Lung (tissue), 12 donors: Measurements from ENCODE around the gene ODAD2. TPM values are rescaled to one million over a fixed set of nuclear protein-coding genes. Genes with fewer than 3 reads are reported as not detected.
"Not testable (repeated sequence)": the region's sequence is repeated elsewhere in the genome, so short reads cannot be mapped to it uniquely, and the experiment has no call there.

Experiments
- ATAC-seq: fragments of 200-7000 bp; cut with Tn5 transposase; one replicate; pipeline ENCODE4 v1.9.1; 2020; ENCODE audit warnings: moderate number of reproducible peaks; ENCODE audit not compliant: insufficient read depth, low FRiP score
- DNase-seq, 3 donors: peaks; one replicate each; pipeline ENCODE4 v3.0.0-alpha.2; 2013 to 2017
- H3K27ac ChIP-seq, 2 donors: one replicate each; pipeline ENCODE4 v1.5.1; 2013; ENCODE audit warnings: mild to moderate bottlenecking in 2 of 2, moderate library complexity in 2 of 2, control low read depth in 1 of 2, inconsistent platforms in 1 of 2, low read depth in 1 of 2, low read length in 1 of 2
- H3K27me3 ChIP-seq, 3 donors: one replicate each; pipeline ENCODE4 v1.5.1; 2013; ENCODE audit warnings: low read length in 2 of 3; ENCODE audit not compliant: control insufficient read depth in 3 of 3, insufficient read depth in 3 of 3
- H3K36me3 ChIP-seq, 4 donors: one replicate each; pipeline ENCODE4 v1.5.1; 2013; ENCODE audit warnings: low read length in 4 of 4, mild to moderate bottlenecking in 1 of 4, moderate library complexity in 1 of 4; ENCODE audit not compliant: control insufficient read depth in 4 of 4, insufficient read depth in 4 of 4
- H3K4me1 ChIP-seq, 5 donors: one replicate each; pipeline ENCODE4 v1.5.1; 2013; ENCODE audit warnings: low read length in 5 of 5, mild to moderate bottlenecking in 2 of 5, moderate library complexity in 1 of 5; ENCODE audit not compliant: control insufficient read depth in 5 of 5, insufficient read depth in 5 of 5
- H3K4me3 ChIP-seq: one replicate; pipeline ENCODE4 v1.5.1; 2013; ENCODE audit warnings: mild to moderate bottlenecking, control low read depth, moderate library complexity
- H3K9ac ChIP-seq, 2 donors: one replicate each; pipeline ENCODE4 v1.5.1; 2013; ENCODE audit warnings: low read length in 2 of 2, control low read depth in 1 of 2; ENCODE audit not compliant: insufficient read depth in 1 of 2
- H3K9me3 ChIP-seq, 4 donors: one replicate each; pipeline ENCODE4 v1.5.1; 2013; ENCODE audit warnings: low read length in 3 of 4, mild to moderate bottlenecking in 1 of 4, moderate library complexity in 1 of 4; ENCODE audit not compliant: control insufficient read depth in 4 of 4, insufficient read depth in 3 of 4
- WGBS, 2 donors: extraction: QIAGEN DNeasy Blood & Tissue Kit; methylation state at CpG; one replicate each; pipeline ENCODE4 v1.1.7; 2013; 5-methylcytosine and 5-hydroxymethylcytosine counted together
- polyA plus RNA-seq, 2 donors: library from polyadenylated mRNA; stranded (reverse); fragments of 200-250 nt; gene quantifications; one replicate each; pipeline ENCODE4 v1.2.1, GENCODE V29; 2013
- total RNA-seq, 2 donors: library from RNA; depleted of rRNA in 1 of 2; stranded (reverse); fragments of >200 nt in 1 of 2; gene quantifications; one replicate each; pipeline ENCODE4 v1.2.1, GENCODE V29; 2014 to 2021
- TF ChIP-seq, protein P1 (sequence below): IDR thresholded peaks from 2 replicates; pipeline ENCODE4 v1.5.1; 2012; ENCODE audit warnings: mild to moderate bottlenecking; ENCODE audit errors: control extremely low read depth, extremely low read depth
- donor health status: control.
- donor health status: control.
- donor health status: Bipolar disorder and iron deficiency.
- donor health status: healthy.
- donor health status: DM: yes; HTN: yes; CAD: no.

ODAD2 gene
- total and polyA plus RNA-seq, 4 donors, result 1.8 to 16.6 (median 7.6) TPM

DNA sequence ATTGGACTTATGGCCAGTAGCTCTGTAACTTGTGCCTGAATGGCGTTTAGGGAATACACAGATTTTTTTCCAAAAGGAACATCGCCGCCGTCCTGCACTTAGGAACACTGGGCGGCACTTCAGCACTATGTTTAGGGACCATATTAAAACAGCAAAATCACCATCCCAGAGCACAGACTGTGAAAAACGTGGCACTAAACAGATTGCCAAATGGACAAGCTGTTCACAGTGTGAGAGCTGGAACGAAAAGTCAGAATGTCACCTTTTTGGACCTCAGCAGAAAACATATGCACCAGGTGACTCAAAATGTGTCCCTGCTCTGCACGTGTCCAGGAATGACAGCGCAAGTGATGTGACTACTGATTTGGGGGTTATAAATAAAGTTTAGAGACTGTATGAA, 87.9 kb downstream of the ODAD2 start:
- Histone ChIP-seq H3K36me3 (peaks cover 0 to 3% (median 0%) of the 10 kb centered on the region in 4 donors), H3K9ac (no peak overlapping the region), H3K9me3 (peaks cover 0 to 5% (median 0%) of the 10 kb centered on the region in 4 donors), H3K27ac (no peak overlapping the region), H3K4me1 (peaks cover 0 to 25% (median 0%) of the 10 kb centered on the region in 5 donors), H3K27me3 (no peaks in the 10 kb centered on the region), H3K4me3 (no peak overlapping the region)
- TF ChIP-seq, protein P1, sequence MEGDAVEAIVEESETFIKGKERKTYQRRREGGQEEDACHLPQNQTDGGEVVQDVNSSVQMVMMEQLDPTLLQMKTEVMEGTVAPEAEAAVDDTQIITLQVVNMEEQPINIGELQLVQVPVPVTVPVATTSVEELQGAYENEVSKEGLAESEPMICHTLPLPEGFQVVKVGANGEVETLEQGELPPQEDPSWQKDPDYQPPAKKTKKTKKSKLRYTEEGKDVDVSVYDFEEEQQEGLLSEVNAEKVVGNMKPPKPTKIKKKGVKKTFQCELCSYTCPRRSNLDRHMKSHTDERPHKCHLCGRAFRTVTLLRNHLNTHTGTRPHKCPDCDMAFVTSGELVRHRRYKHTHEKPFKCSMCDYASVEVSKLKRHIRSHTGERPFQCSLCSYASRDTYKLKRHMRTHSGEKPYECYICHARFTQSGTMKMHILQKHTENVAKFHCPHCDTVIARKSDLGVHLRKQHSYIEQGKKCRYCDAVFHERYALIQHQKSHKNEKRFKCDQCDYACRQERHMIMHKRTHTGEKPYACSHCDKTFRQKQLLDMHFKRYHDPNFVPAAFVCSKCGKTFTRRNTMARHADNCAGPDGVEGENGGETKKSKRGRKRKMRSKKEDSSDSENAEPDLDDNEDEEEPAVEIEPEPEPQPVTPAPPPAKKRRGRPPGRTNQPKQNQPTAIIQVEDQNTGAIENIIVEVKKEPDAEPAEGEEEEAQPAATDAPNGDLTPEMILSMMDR, result no peak
- no peak for ATAC-seq
- peak in 2 of 3 donors; percentile 38 to 59 for DNase-seq
- 65 to 81% methylated on average over 9 of the region's 9 CpGs for WGBS, 2 donors

DNA sequence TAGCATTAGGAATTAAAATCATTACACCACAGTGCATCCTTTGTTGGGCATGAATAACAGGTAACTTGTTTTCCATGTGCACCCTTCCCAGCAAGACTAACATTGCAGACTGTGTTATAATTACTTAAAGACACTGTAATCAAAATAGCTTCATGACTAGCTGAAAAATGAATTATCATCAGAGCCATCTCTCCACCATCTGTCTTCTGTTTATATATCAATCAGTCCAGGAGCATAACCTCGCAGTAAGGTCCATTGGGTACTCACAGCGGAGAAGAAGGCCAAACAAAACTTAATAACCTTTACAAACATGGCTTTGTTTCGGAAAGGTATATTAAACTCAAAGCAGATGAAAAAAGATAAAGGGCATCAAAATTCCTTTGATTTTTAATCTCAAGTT, 90.6 kb downstream of the ODAD2 start:
- TF ChIP-seq, protein P1, result no peak
- ATAC-seq (no peak), DNase-seq (no peak)
- Histone ChIP-seq H3K9ac (no peak overlapping the region), H3K9me3 (peaks cover 0 to 4% (median 2%) of the 10 kb centered on the region in 4 donors), H3K27me3 (no peaks in the 10 kb centered on the region), H3K4me1 (peaks cover 0 to 25% (median 0%) of the 10 kb centered on the region in 5 donors), H3K36me3 (no peaks in the 10 kb centered on the region), H3K27ac (no peak overlapping the region), H3K4me3 (no peak overlapping the region)
- WGBS, 2 donors, result 80 to 86% methylated on average over 3 of the region's 3 CpGs

DNA sequence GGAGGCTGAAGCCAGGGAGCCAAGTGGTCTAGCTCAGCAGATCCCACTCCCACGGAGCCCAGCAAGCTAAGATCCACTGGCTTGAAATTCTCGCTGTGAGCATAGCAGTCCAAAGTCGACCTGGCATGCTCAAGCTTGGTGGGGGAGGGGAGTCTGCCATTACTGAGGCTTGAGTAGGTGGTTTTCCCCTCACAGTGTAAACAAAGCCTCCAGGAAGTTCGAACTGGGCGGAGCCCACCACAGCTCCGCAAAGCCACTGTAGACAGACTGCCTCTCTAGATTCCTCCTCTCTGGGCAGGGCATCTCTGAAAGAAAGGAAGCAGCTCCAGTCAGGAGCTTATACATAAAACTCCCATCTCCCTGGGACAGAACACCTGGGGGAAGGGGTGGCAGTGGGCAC, 99.4 kb downstream of the ODAD2 start:
- not testable (repeated sequence) for H3K4me3 ChIP-seq, ATAC-seq, H3K4me1 ChIP-seq, H3K9me3 ChIP-seq, H3K27me3 ChIP-seq, H3K36me3 ChIP-seq, H3K27ac ChIP-seq, H3K9ac ChIP-seq
- peak in 1 of 3 donors; percentile 24 for DNase-seq
- WGBS, 2 donors, result 44 to 53% methylated on average over 6 of the region's 6 CpGs

DNA sequence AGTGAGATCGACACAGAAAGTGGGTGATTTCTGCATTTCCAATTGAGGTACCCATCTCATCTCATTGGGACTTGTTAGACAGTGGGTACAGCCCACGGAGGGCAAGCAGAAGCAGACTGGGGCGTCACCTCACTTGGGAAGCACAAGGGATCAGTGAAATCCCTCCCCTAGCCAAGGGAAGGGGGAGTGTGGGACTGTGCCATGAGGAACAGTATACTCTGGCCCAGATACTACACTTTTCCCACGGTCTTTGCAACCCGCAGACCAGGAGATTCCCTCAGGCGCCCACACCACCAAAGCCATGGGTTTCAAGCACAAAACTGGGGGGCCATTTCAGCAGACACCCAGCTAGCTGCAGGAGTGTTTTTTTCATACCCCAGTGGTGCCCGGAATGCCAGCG, 99.8 kb downstream of the ODAD2 start:
- DNase-seq (no peak), ATAC-seq (no peak)
- Histone ChIP-seq H3K9ac (no peak overlapping the region), H3K4me3 (no peak overlapping the region), H3K36me3 (no peaks in the 10 kb centered on the region), H3K4me1 (peaks cover 0 to 5% (median 0%) of the 10 kb centered on the region in 5 donors), H3K27ac (no peak overlapping the region), H3K9me3 (peaks cover 0 to 6% (median 0%) of the 10 kb centered on the region in 4 donors), H3K27me3 (no peaks in the 10 kb centered on the region)
- TF ChIP-seq, protein P1, result no peak
- 81 to 95% methylated on average over 8 of the region's 8 CpGs for WGBS, 2 donors
